H1 (cell line): Measurements from ENCODE around the gene MICALL1. TPM values are rescaled to one million over a fixed set of nuclear protein-coding genes. Genes with fewer than 3 reads are reported as not detected.

Experiments used
- CTCF ChIA-PET: fragments of 300-600 bp; sonication (Branson Sonifier 250); formaldehyde crosslinking; loops from one replicate; lab custom pipeline; 2021; ENCODE audit not compliant: partially characterized antibody; lab: Charles Lee
- POLR2A ChIA-PET: fragments of 300-600 bp; sonication (Branson Sonifier 250); formaldehyde crosslinking; loops from one replicate; lab custom pipeline; 2021; ENCODE audit warnings: inconsistent platforms; ENCODE audit not compliant: partially characterized antibody; lab: Charles Lee
- DNase-seq, 2 experiments: peaks; one replicate each; pipeline versions ENCODE4 v3.0.0 to v3.0.0-alpha.2; 2010 to 2022; ENCODE audit warnings: low spot score in 2 of 2, low read depth in 1 of 2, mixed read lengths in 1 of 2
- FAIRE-seq: peaks from 2 replicates; lab custom pipeline; 2011; peaks lifted over from hg19 to GRCh38; lab: Jason Lieb, UNC
- H2AFZ ChIP-seq: 2 replicates; pipeline ENCODE4 v1.8.1; 2012; ENCODE audit warnings: low read length, inconsistent platforms
- H2AK5ac ChIP-seq: 2 replicates; pipeline ENCODE4 v1.6.1; 2013; ENCODE audit warnings: low read depth, low read length
- H2BK120ac ChIP-seq: replicated peaks from 2 replicates; pipeline ENCODE3; 2013; ENCODE audit warnings: low read depth, low read length, inconsistent platforms
- H2BK12ac ChIP-seq: 2 replicates; pipeline ENCODE4 v1.6.1; 2013; ENCODE audit warnings: low read depth, low read length
- H2BK15ac ChIP-seq: 2 replicates; pipeline ENCODE4 v1.6.1; 2013; ENCODE audit warnings: low read length
- H2BK20ac ChIP-seq: 2 replicates; pipeline ENCODE4 v1.6.1; 2013; ENCODE audit warnings: low read length
- H2BK5ac ChIP-seq: 2 replicates; pipeline ENCODE4 v1.6.1; 2013; ENCODE audit warnings: low read depth, low read length
- H3K14ac ChIP-seq: 2 replicates; pipeline ENCODE4 v1.6.1; 2013; ENCODE audit warnings: inconsistent platforms; ENCODE audit not compliant: insufficient read length
- H3K18ac ChIP-seq: 2 replicates; pipeline ENCODE4 v1.6.1; 2013; ENCODE audit warnings: low read length; ENCODE audit errors: extremely low read depth
- H3K23ac ChIP-seq: 2 replicates; pipeline ENCODE4 v1.6.1; 2013; ENCODE audit warnings: inconsistent platforms; ENCODE audit not compliant: insufficient read length
- H3K23me2 ChIP-seq: 2 replicates; pipeline ENCODE4 v1.6.1; 2013; ENCODE audit warnings: low read depth, low read length
- H3K27ac ChIP-seq: 2 replicates; pipeline ENCODE4 v1.6.1; 2011; ENCODE audit warnings: low read depth, low read length, inconsistent platforms
- H3K27me3 ChIP-seq, 4 experiments: replicated peaks in 1 of 4; 1 replicate in 1 of 4; 2 replicates in 3 of 4; pipeline versions ENCODE4 v1.6.1 to v1.8.1; 2011 to 2013; ENCODE audit warnings: low read length in 3 of 4, mild to moderate bottlenecking in 3 of 4, inconsistent platforms in 2 of 4, mixed read lengths in 2 of 4, moderate library complexity in 1 of 4; ENCODE audit not compliant: control insufficient read depth in 3 of 4, insufficient read depth in 3 of 4; ENCODE audit errors: extremely low read depth in 1 of 4
- H3K36me3 ChIP-seq, 4 experiments: 2 replicates each; pipeline versions ENCODE4 v1.6.1 to v1.8.1; 2011 to 2013; ENCODE audit warnings: mild to moderate bottlenecking in 4 of 4, low read length in 3 of 4, moderate library complexity in 2 of 4, control low read depth in 1 of 4, inconsistent platforms in 1 of 4; ENCODE audit not compliant: insufficient read depth in 4 of 4, control insufficient read depth in 2 of 4
- H3K4ac ChIP-seq: replicated peaks from 2 replicates; pipeline ENCODE3; 2013; ENCODE audit warnings: low read length, low read depth, mixed read lengths, inconsistent platforms; ENCODE audit not compliant: insufficient read length
- H3K4me1 ChIP-seq, 4 experiments: replicated peaks in 1 of 4; 1 replicate in 1 of 4; 2 replicates in 3 of 4; pipeline versions ENCODE4 v1.6.1 to v1.8.1; 2011 to 2013; ENCODE audit warnings: low read length in 3 of 4, inconsistent platforms in 2 of 4, mixed read lengths in 1 of 4; ENCODE audit not compliant: insufficient read depth in 4 of 4, control insufficient read depth in 3 of 4
- H3K4me2 ChIP-seq, 2 experiments: 2 replicates each; pipeline versions ENCODE4 v1.6.1 to v1.8.1; 2011 to 2013; ENCODE audit warnings: low read depth in 2 of 2, low read length in 2 of 2, control low read depth in 1 of 2, inconsistent platforms in 1 of 2, mild to moderate bottlenecking in 1 of 2; ENCODE audit not compliant: insufficient read depth in 1 of 2
- H3K4me3 ChIP-seq, 4 experiments: fragments of 200-600, 300-600 bp in 1 of 4; sonication (generic), shearing (Covaris generic), sonication (Bioruptor Twin) in 1 of 4; 2 replicates each; pipeline versions ENCODE4 v1.5.1 to v1.8.1; 2011 to 2016; ENCODE audit warnings: low read length in 4 of 4, low read depth in 3 of 4, control low read depth in 2 of 4, inconsistent platforms in 2 of 4, mild to moderate bottlenecking in 2 of 4, mixed read lengths in 1 of 4, moderate library complexity in 1 of 4; ENCODE audit not compliant: insufficient read depth in 2 of 4; ENCODE audit errors: extremely low read depth in 1 of 4
- H3K56ac ChIP-seq: replicated peaks from 2 replicates; pipeline ENCODE3; 2013; ENCODE audit warnings: low read depth, mild to moderate bottlenecking, mixed read lengths, low read length, inconsistent platforms; ENCODE audit not compliant: insufficient read length
- H3K79me1 ChIP-seq: 2 replicates; pipeline ENCODE4 v1.6.1; 2013; ENCODE audit warnings: low read depth, low read length, control low read depth
- H3K79me2 ChIP-seq, 2 experiments: 2 replicates each; pipeline versions ENCODE4 v1.6.1 to v1.8.1; 2012 to 2013; ENCODE audit warnings: low read length in 2 of 2, mild to moderate bottlenecking in 2 of 2, inconsistent platforms in 1 of 2; ENCODE audit not compliant: insufficient read depth in 2 of 2, control insufficient read depth in 1 of 2
- H3K9ac ChIP-seq, 4 experiments: replicated peaks in 1 of 4; 1 replicate in 1 of 4; 2 replicates in 3 of 4; pipeline versions ENCODE4 v1.6.1 to v1.8.1; 2011 to 2013; ENCODE audit warnings: low read depth in 3 of 4, low read length in 3 of 4, control low read depth in 2 of 4, mild to moderate bottlenecking in 2 of 4, moderate library complexity in 2 of 4, inconsistent platforms in 1 of 4; ENCODE audit errors: extremely low read depth in 1 of 4
- H3K9me3 ChIP-seq, 2 experiments: 2 replicates each; pipeline versions ENCODE4 v1.6.1 to v1.8.1; 2012 to 2013; ENCODE audit warnings: mild to moderate bottlenecking in 2 of 2, moderate library complexity in 2 of 2, control low read depth in 1 of 2, inconsistent platforms in 1 of 2, low read depth in 1 of 2, low read length in 1 of 2, mixed read lengths in 1 of 2; ENCODE audit not compliant: insufficient read depth in 2 of 2
- H4K20me1 ChIP-seq, 2 experiments: replicated peaks in 1 of 2; 2 replicates each; pipeline versions ENCODE3 to v1.8.1; 2011 to 2013; ENCODE audit warnings: inconsistent platforms in 2 of 2, low read length in 2 of 2, mild to moderate bottlenecking in 1 of 2; ENCODE audit not compliant: insufficient read depth in 2 of 2, control insufficient read depth in 1 of 2
- H4K5ac ChIP-seq: 2 replicates; pipeline ENCODE4 v1.6.1; 2013; ENCODE audit warnings: low read length, low read depth, mixed read lengths, inconsistent platforms; ENCODE audit not compliant: insufficient read length
- H4K8ac ChIP-seq: 2 replicates; pipeline ENCODE4 v1.8.0; 2013; ENCODE audit warnings: mild to moderate bottlenecking, moderate library complexity, low read length, inconsistent platforms; ENCODE audit not compliant: insufficient read depth; ENCODE audit errors: extremely low read depth
- H4K91ac ChIP-seq: replicated peaks from 2 replicates; pipeline ENCODE3; 2013; ENCODE audit warnings: low read length, mixed read lengths, inconsistent platforms; ENCODE audit not compliant: insufficient read length
- ATF2 ChIP-seq: IDR thresholded peaks from 2 replicates; pipeline ENCODE4 v1.6.1; 2012; ENCODE audit warnings: low read length, inconsistent platforms
- CBX5 ChIP-seq: fragments of 300-800, 300-1000 bp; sonication (generic); IDR thresholded peaks from 2 replicates; pipeline ENCODE4 v1.7.1; 2016; ENCODE audit warnings: antibody characterized with exemption, low read length, low read depth
- CREB1 ChIP-seq: IDR thresholded peaks from 2 replicates; pipeline ENCODE4 v1.6.1; 2012; ENCODE audit warnings: inconsistent platforms
- POLR2A ChIP-seq, 2 experiments: IDR thresholded peaks; 1 replicate in 1 of 2; 2 replicates in 1 of 2; pipeline ENCODE4 v1.6.1; 2011; ENCODE audit warnings: low read depth in 2 of 2, low read length in 2 of 2, mild to moderate bottlenecking in 2 of 2; ENCODE audit errors: control extremely low read depth in 1 of 2
- POU5F1 ChIP-seq: IDR thresholded peaks from 2 replicates; pipeline ENCODE4 v1.6.1; 2011; ENCODE audit warnings: low read depth, mild to moderate bottlenecking, low read length, moderate library complexity
- SAP30 ChIP-seq: fragments of 300-600 bp; sonication (generic); IDR thresholded peaks from 2 replicates; pipeline ENCODE4 v1.7.1; 2012; ENCODE audit warnings: low read length, moderate library complexity, mild to moderate bottlenecking, inconsistent platforms; ENCODE audit not compliant: insufficient read depth, insufficient replicate concordance
- SP1 ChIP-seq: IDR thresholded peaks from 2 replicates; pipeline ENCODE4 v1.6.1; 2011; ENCODE audit warnings: low read depth, low read length
- SP4 ChIP-seq: IDR thresholded peaks from 2 replicates; pipeline ENCODE4 v1.6.1; 2012; ENCODE audit warnings: low read length, inconsistent platforms
- SRF ChIP-seq: IDR thresholded peaks from 2 replicates; pipeline ENCODE4 v1.6.1; 2011; ENCODE audit warnings: mild to moderate bottlenecking, low read depth, low read length, moderate library complexity
- TAF1 ChIP-seq: IDR thresholded peaks from 2 replicates; pipeline ENCODE4 v1.6.1; 2011; ENCODE audit warnings: mild to moderate bottlenecking, low read depth, low read length
- ZNF274 ChIP-seq: IDR thresholded peaks from 2 replicates; pipeline ENCODE4 v1.7.0; 2012; ENCODE audit warnings: low read length, borderline replicate concordance; ENCODE audit errors: extremely low read depth
- WGBS, 2 experiments: shearing (Covaris generic) in 1 of 2; methylation state at CpG; one replicate each; pipeline versions ENCODE4 v1.1.6 to v1.1.7; 2013 to 2015; ENCODE audit warnings: low lambda C conversion rate in 2 of 2, mixed read lengths in 2 of 2, inconsistent platforms in 1 of 2, low coverage in 1 of 2, missing lambda C conversion rate in 1 of 2; ENCODE audit not compliant: insufficient replicate concordance in 2 of 2, insufficient coverage in 1 of 2, insufficient read length in 1 of 2; ENCODE audit errors: extremely low coverage in 1 of 2, missing lambda C conversion rate in 1 of 2; 5-methylcytosine and 5-hydroxymethylcytosine counted together
- polyA plus RNA-seq, 7 experiments: library from polyadenylated mRNA; depleted of rRNA in 3 of 7; stranded (reverse) in 5 of 7; unstranded in 2 of 7; fragments of >200 nt in 5 of 7; fragments of 200-250 nt in 2 of 7; gene quantifications; 1 replicate in 5 of 7; 2 replicates in 1 of 7; 4 replicates in 1 of 7; pipeline versions ENCODE4 v1.2.1 to v1.2.3, GENCODE V29; 2011 to 2013; ENCODE audit warnings: missing spikeins in 2 of 7, mixed read lengths in 2 of 7
- total RNA-seq: library from RNA; stranded (reverse); fragmentation: NEBNext Ultra II Directional; extraction: Animal tissue kit (Norgen Biotek cat#: 25700); gene quantifications from 2 replicates; pipeline ENCODE4 v1.2.1, GENCODE V29; 2021

Gene MICALL1
- total and polyA plus RNA-seq, 2 of the 8 experiments (the other 6 are each of a cell fraction or from before 2014, with no cell fraction given): 17.7 to 32.1 TPM

DNA sequence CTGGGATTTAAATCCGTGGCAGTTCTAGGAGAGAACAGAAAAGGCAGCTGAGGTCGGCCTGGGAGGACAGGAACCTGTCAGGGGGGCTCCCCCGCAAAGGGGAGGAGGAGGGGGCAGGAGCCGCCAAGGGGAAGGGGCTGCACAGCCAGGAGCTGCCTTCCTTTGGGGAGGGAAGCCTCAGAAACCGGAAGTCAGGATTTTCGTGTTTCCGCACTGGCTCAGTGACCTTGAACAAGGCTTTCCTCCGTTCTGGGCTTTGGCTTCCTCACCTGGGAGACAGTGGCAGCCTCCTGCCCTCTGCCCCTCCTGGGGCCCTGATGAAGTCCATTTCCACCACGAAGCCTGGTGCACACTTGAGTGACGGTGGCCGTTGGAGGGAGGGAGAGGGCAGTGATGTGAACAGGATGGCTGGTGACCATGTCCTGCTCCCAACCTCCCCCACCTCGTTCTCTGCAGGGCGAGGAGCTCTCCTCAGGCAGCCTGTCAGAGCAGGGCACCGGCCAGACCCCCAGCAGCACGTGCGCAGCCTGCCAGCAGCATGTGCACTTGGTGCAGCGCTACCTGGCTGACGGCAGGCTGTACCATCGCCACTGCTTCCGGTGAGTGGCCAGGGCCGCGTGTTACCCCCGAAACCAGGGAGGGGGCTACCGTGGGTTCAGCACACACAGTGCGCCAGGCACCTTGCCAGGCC is 12.6 kb downstream of the MICALL1 start:
- Histone ChIP-seq H2AFZ (no peak overlapping the region), H3K4ac (no peak overlapping the region), H2BK5ac (no peak overlapping the region), H2BK15ac (no peak overlapping the region), H3K56ac (no peak overlapping the region), H4K8ac (no peak overlapping the region), H3K23ac (no peak overlapping the region), H3K4me2 (no peak overlapping the region), H3K9ac (no peak overlapping the region), H4K91ac (no peak overlapping the region), H4K5ac (no peak overlapping the region), H2BK12ac (no peak overlapping the region), H3K27ac (no peak overlapping the region), H2BK20ac (no peak overlapping the region), H3K18ac (no peak overlapping the region), H3K9me3 (no peaks in the 10 kb centered on the region), H4K20me1 (peaks cover 2 to 6% of the 10 kb centered on the region in 2 experiments), H3K4me1 (no peaks in the 10 kb centered on the region), H3K27me3 (no peaks in the 10 kb centered on the region), H3K4me3 (no peak overlapping the region), H3K23me2 (no peaks in the 10 kb centered on the region), H2AK5ac (no peak overlapping the region), H3K36me3 (peaks cover 0 to 20% (median 5%) of the 10 kb centered on the region in 4 experiments; a peak in 4 of 8 replicates), H3K79me2 (no peaks in the 10 kb centered on the region), H3K79me1 (no peaks in the 10 kb centered on the region), H3K14ac (no peak overlapping the region), H2BK120ac (no peak overlapping the region)
- POLR2A ChIA-PET: interaction anchor here (0.6 to 2.6 kb wide), 5 partner anchors 13 to 131 kb away, joined by 3 to 11 read pairs (median 3); no protein-coding TSS in a partner anchor
- TF ChIP-seq POU5F1 (no peak), ATF2 (no peak), SP1 (no peak), SRF (no peak), CREB1 (no peak), SAP30 (no peak), SP4 (no peak), ZNF274 (no peak), POLR2A (IDR thresholded peaks at IDR 0.05; ENCODE audit: control extremely low read depth in 1 of 2, low read depth in 2 of 2, low read length in 2 of 2) (no peak), CBX5 (no peak), TAF1 (no peak)
- no peak for DNase-seq
- 94% methylated on average over 25 of the region's 25 CpGs; no CpG with 5 or more reads in 1 of the 2 experiments for WGBS, 2 experiments
- no peak for FAIRE-seq
- CTCF ChIA-PET: interaction anchor here (1.1 to 3.6 kb wide), 6 partner anchors 8 to 46 kb away, joined by 4 to 13 read pairs (median 5); partner anchors contain the start of gene MICALL1
